Measurements from ENCODE around the gene CFAP68.

The CFAP68 gene

DNA sequence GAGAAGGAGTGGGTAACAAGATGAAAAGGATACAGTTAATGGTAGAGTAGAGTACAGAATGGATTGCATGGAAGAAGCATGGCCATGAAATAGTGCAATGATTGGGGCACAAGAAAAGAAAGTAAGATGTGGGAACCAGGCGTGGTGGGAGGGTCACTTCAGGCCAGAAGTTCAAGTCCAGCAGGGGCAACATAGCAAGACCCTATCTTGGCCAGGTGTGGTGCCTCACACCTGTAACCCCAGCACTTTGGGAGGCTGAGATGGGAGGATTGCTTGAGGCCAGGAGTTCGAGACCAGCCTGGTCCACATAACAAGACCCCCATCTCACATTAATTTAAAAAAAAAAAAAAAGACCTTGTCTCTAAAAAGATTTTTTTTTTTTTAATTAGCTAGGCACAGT lies 38.0 kb downstream of the CFAP68 start:
- TF ChIP-seq, protein P1, sequence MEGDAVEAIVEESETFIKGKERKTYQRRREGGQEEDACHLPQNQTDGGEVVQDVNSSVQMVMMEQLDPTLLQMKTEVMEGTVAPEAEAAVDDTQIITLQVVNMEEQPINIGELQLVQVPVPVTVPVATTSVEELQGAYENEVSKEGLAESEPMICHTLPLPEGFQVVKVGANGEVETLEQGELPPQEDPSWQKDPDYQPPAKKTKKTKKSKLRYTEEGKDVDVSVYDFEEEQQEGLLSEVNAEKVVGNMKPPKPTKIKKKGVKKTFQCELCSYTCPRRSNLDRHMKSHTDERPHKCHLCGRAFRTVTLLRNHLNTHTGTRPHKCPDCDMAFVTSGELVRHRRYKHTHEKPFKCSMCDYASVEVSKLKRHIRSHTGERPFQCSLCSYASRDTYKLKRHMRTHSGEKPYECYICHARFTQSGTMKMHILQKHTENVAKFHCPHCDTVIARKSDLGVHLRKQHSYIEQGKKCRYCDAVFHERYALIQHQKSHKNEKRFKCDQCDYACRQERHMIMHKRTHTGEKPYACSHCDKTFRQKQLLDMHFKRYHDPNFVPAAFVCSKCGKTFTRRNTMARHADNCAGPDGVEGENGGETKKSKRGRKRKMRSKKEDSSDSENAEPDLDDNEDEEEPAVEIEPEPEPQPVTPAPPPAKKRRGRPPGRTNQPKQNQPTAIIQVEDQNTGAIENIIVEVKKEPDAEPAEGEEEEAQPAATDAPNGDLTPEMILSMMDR (IDR thresholded peaks at IDR 0.05; ENCODE audit: borderline replicate concordance, insufficient read depth, low read depth, low read length): no peak
- no peak overlapping the region for H3K4me3 ChIP-seq (ENCODE audit: low read depth, low read length)

GRCh38 chr11:111917788-111918187 lies 38.4 kb downstream of the CFAP68 start:
- TF ChIP-seq, protein P1 (IDR thresholded peaks at IDR 0.05; ENCODE audit: borderline replicate concordance, insufficient read depth, low read depth, low read length): no peak
- H3K4me3 ChIP-seq (ENCODE audit: low read depth, low read length): no peak overlapping the region

GRCh38 chr11:111918390-111919256 lies 39.3 kb downstream of the CFAP68 start, which contains the start of gene C11orf52:
Gene C11orf52 (plus strand): TSS chr11:111918913. CDS start chr11:111918973, 60 bp downstream.
- H3K4me3 ChIP-seq (ENCODE audit: low read depth, low read length): no peak within 1 kb of the TSS
- TF ChIP-seq, protein P1 (IDR thresholded peaks at IDR 0.05; ENCODE audit: borderline replicate concordance, insufficient read depth, low read depth, low read length): no peak

- TF ChIP-seq, protein P1 (IDR thresholded peaks at IDR 0.05; ENCODE audit: borderline replicate concordance, insufficient read depth, low read depth, low read length): no peak
- H3K4me3 ChIP-seq (ENCODE audit: low read depth, low read length): no peak overlapping the region
Observed at GRCh38 chr11:111920908-111921307, 41.6 kb downstream of the CFAP68 start.

DNA sequence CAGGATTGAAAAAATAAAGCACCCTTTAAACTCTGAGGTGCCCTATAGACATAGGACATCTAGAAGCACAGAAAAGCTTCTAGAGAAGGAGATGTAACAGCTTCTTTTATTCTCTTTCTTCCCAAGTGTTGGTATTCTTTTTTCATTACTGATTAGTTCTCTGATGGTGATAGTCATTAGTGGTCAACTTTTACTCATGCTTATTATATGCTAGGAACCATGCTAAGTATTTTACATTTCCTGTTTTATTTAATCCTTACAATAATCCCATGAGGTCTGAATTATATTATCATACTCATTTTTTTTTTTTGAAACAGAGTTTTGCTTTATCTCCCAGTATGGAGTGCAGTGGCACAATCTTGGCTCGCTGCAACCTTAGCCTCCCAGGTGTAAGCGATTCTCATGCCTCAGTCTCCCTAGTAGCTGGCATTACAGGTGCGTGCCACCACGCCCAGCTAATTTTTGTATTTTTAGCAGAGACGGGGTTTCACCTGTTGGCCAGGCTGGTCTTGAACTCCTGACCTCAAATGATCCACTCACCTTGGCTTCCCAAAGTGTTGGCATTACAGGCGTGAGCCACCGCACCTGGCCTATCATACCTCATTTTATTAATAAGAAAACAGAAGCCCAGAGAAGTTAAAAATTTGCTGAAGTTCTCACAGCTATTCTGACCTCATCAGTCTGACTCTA lies 42.3 kb downstream of the CFAP68 start:
- H3K4me3 ChIP-seq (ENCODE audit: low read depth, low read length): no peak overlapping the region
- TF ChIP-seq, protein P1 (IDR thresholded peaks at IDR 0.05; ENCODE audit: borderline replicate concordance, insufficient read depth, low read depth, low read length): no peak

DNA sequence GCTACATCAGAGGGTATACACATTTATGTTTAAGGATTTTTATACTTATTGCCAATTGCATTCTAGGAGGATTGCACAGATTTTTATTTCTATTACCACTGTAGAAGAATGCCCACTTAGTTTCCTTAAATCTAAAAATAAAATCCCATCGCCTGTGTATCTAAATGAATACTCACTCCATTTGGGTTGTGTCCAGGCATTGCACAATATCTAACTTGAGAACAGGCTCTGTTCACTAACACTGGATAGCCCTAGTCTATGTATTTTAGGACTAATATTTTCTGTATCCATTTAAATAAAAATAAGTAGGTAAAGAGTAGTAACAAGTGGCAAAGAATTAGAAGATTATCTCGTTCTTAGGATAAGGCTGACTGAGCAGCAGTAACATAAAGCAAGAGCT lies 43.5 kb downstream of the CFAP68 start:
- TF ChIP-seq, protein P1 (IDR thresholded peaks at IDR 0.05; ENCODE audit: borderline replicate concordance, insufficient read depth, low read depth, low read length): no peak
- H3K4me3 ChIP-seq (ENCODE audit: low read depth, low read length): no peak overlapping the region

All from GM12875 (cell line).